Astrocyte of the hippocampus (primary cell): ENCODE measurements around the gene CDYL.
"Not testable (repeated sequence)": the region's sequence is repeated elsewhere in the genome, so short reads cannot be mapped to it uniquely, and the experiment has no call there.

ENCODE experiments used
- DNase-seq: peaks from one replicate; pipeline ENCODE4 v3.0.0; 2011; ENCODE audit warnings: low read depth, low spot score

The CDYL gene

GRCh38 chr6:4997862-4998261 is 221.7 kb downstream of the CDYL start:
- DNase-seq = no peak

GRCh38 chr6:4999586-4999985 is 223.4 kb downstream of the CDYL start:
- DNase-seq = no peak

GRCh38 chr6:5003604-5004372 is 227.6 kb downstream of the CDYL start, which contains the start of gene RPP40:
RPP40 (minus strand) TSS chr6:5004037; CDS start chr6:5004002, 35 bp downstream.
- peak; percentile 99 for DNase-seq

GRCh38 chr6:5004373-5005037 is 228.3 kb downstream of the CDYL start:
- DNase-seq = no peak

GRCh38 chr6:5005038-5005433 is 228.8 kb downstream of the CDYL start:
- not testable (repeated sequence) for DNase-seq
